Suprapubic skin (tissue), 4 donors: ENCODE data around the gene SPAG6. TPM values are rescaled to one million over a fixed set of nuclear protein-coding genes. Genes with fewer than 3 reads are reported as not detected.

Source experiments
- DNase-seq, 2 donors: peaks; one replicate each; pipeline ENCODE4 v3.0.0-alpha.2; 2019; ENCODE audit warnings: low spot score in 2 of 2
- H3K27ac ChIP-seq: fragments of 200-600 bp; sonication (generic); one replicate; pipeline ENCODE4 v1.5.1; 2019
- H3K27me3 ChIP-seq: fragments of 200-600 bp; sonication (generic); one replicate; pipeline ENCODE4 v1.5.1; 2019
- H3K36me3 ChIP-seq: fragments of 200-600 bp; sonication (generic); one replicate; pipeline ENCODE4 v1.5.1; 2019
- H3K4me1 ChIP-seq: fragments of 200-600 bp; sonication (generic); one replicate; pipeline ENCODE4 v1.5.1; 2019
- H3K4me3 ChIP-seq: fragments of 200-600 bp; sonication (generic); one replicate; pipeline ENCODE4 v1.5.1; 2019; ENCODE audit warnings: mild to moderate bottlenecking
- H3K9me3 ChIP-seq: fragments of 200-600 bp; sonication (generic); one replicate; pipeline ENCODE4 v1.5.1; 2019
- CTCF ChIP-seq, 2 donors: fragments of 200-600 bp in 1 of 2; fragments of 450-650 bp in 1 of 2; sonication (generic) in 1 of 2; IDR thresholded peaks; one replicate each; pipeline ENCODE4 v1.5.1; 2016 to 2019; ENCODE audit warnings: antibody characterized with exemption in 2 of 2, mild to moderate bottlenecking in 1 of 2, moderate library complexity in 1 of 2
- EP300 ChIP-seq: sonication (generic); formaldehyde crosslinking; IDR thresholded peaks from one replicate; pipeline ENCODE4 v1.6.1; 2017; ENCODE audit warnings: antibody characterized with exemption
- POLR2A ChIP-seq, 2 donors: fragments of 450-650 bp; IDR thresholded peaks; one replicate each; pipeline ENCODE4 v1.6.1; 2017; ENCODE audit warnings: antibody characterized with exemption in 2 of 2, mild to moderate bottlenecking in 2 of 2, moderate library complexity in 2 of 2
- POLR2AphosphoS5 ChIP-seq, 3 donors: sonication (generic); formaldehyde crosslinking; IDR thresholded peaks; one replicate each; pipeline ENCODE4 v1.6.1; 2017; ENCODE audit warnings: antibody characterized with exemption in 3 of 3
- WGBS: methylation state at CpG from one replicate; pipeline ENCODE4 v1.1.5; 2018; 5-methylcytosine and 5-hydroxymethylcytosine counted together
- total RNA-seq, 4 donors: library from RNA; depleted of rRNA; stranded (reverse); fragments of >200 nt; gene quantifications; one replicate each; pipeline ENCODE4 v1.1.0, GENCODE V29; 2016

SPAG6 gene
- total RNA-seq, 4 donors from 2014 or later = 0.34 to 1.1 (median 0.72) TPM; not detected in 1

GRCh38 chr10:22427890-22428571 lies 82.7 kb downstream of the SPAG6 start:
- H3K4me3 ChIP-seq = no peak overlapping the region
- no peak overlapping the region for H3K27ac ChIP-seq
- TF ChIP-seq CTCF (IDR thresholded peaks at IDR 0.05) (no peak), EP300 (no peak), POLR2A (IDR thresholded peaks at IDR 0.05) (no peak), POLR2AphosphoS5 (IDR thresholded peaks at IDR 0.05) (no peak)
- DNase-seq = no peak
- 11% methylated on average over 6 of the region's 6 CpGs for WGBS
- H3K9me3 ChIP-seq = no peaks in the 10 kb centered on the region
- no peaks in the 10 kb centered on the region for H3K36me3 ChIP-seq
- H3K27me3 ChIP-seq = peaks cover 18% of the 10 kb centered on the region
- H3K4me1 ChIP-seq = peaks cover 28% of the 10 kb centered on the region

GRCh38 chr10:22429146-22429545 lies 83.8 kb downstream of the SPAG6 start:
- Histone ChIP-seq H3K36me3 (no peaks in the 10 kb centered on the region), H3K4me1 (peaks cover 28% of the 10 kb centered on the region), H3K27me3 (peaks cover 18% of the 10 kb centered on the region), H3K27ac (no peak overlapping the region), H3K4me3 (no peak overlapping the region), H3K9me3 (no peaks in the 10 kb centered on the region)
- 63% methylated on average over 3 of the region's 3 CpGs for WGBS
- DNase-seq = no peak
- TF ChIP-seq POLR2AphosphoS5 (IDR thresholded peaks at IDR 0.05) (no peak), POLR2A (IDR thresholded peaks at IDR 0.05) (no peak), CTCF (IDR thresholded peaks at IDR 0.05) (no peak), EP300 (no peak)

GRCh38 chr10:22429981-22430421 lies 84.7 kb downstream of the SPAG6 start:
- TF ChIP-seq POLR2AphosphoS5 (IDR thresholded peaks at IDR 0.05) = no peak
- TF ChIP-seq EP300 = no peak
- TF ChIP-seq POLR2A (IDR thresholded peaks at IDR 0.05) = no peak
- no peak for TF ChIP-seq CTCF (IDR thresholded peaks at IDR 0.05)
- no peak for DNase-seq
- WGBS = 54% methylated on average over 8 of the region's 8 CpGs
- Histone ChIP-seq H3K9me3 (no peaks in the 10 kb centered on the region), H3K36me3 (no peaks in the 10 kb centered on the region), H3K4me1 (peaks cover 28% of the 10 kb centered on the region), H3K27ac (no peak overlapping the region), H3K27me3 (peaks cover 18% of the 10 kb centered on the region), H3K4me3 (no peak overlapping the region)

- Histone ChIP-seq H3K4me1 (peaks cover 27% of the 10 kb centered on the region), H3K27me3 (peaks cover 13% of the 10 kb centered on the region), H3K36me3 (no peaks in the 10 kb centered on the region), H3K27ac (no peak overlapping the region), H3K9me3 (no peaks in the 10 kb centered on the region), H3K4me3 (no peak overlapping the region)
- 51% methylated on average over 2 of the region's 2 CpGs for WGBS
- TF ChIP-seq POLR2AphosphoS5 (IDR thresholded peaks at IDR 0.05) = no peak
- no peak for TF ChIP-seq CTCF (IDR thresholded peaks at IDR 0.05)
- TF ChIP-seq EP300 = no peak
- no peak for TF ChIP-seq POLR2A (IDR thresholded peaks at IDR 0.05)
- DNase-seq = no peak
Observed at GRCh38 chr10:22433875-22434274, 88.6 kb downstream of the SPAG6 start.

GRCh38 chr10:22434521-22434920 lies 89.2 kb downstream of the SPAG6 start:
- no peak overlapping the region for H3K27ac ChIP-seq
- whole genome bisulfite sequencing = 91% methylated on average over 2 of the region's 2 CpGs
- no peaks in the 10 kb centered on the region for H3K9me3 ChIP-seq
- no peak for TF ChIP-seq EP300
- no peak for TF ChIP-seq CTCF (IDR thresholded peaks at IDR 0.05)
- peaks cover 25% of the 10 kb centered on the region for H3K4me1 ChIP-seq
- no peak for DNase-seq
- H3K4me3 ChIP-seq = no peak overlapping the region
- H3K27me3 ChIP-seq = peaks cover 10% of the 10 kb centered on the region
- no peaks in the 10 kb centered on the region for H3K36me3 ChIP-seq
